Esophagus squamous epithelium (tissue), 4 donors: ENCODE measurements around the gene BRD9.

Source experiments
- CTCF ChIP-seq, 6 experiments: fragments of 450-650 bp in 4 of 6; fragments of 200-600 bp in 2 of 6; sonication (generic) in 2 of 6; IDR thresholded peaks; one replicate each; pipeline ENCODE4 v1.5.1; 2016 to 2019; ENCODE audit warnings: antibody characterized with exemption in 6 of 6, mild to moderate bottlenecking in 4 of 6, moderate library complexity in 4 of 6
- POLR2A ChIP-seq, 4 donors: fragments of 450-650 bp; IDR thresholded peaks; one replicate each; pipeline ENCODE4 v1.6.1; 2017; ENCODE audit warnings: antibody characterized with exemption in 4 of 4, mild to moderate bottlenecking in 4 of 4, moderate library complexity in 3 of 4

GRCh38 chr5:931570-932145 is 39.1 kb upstream of the BRD9 start:
- TF ChIP-seq CTCF (IDR thresholded peaks at IDR 0.05) (no peak), POLR2A (IDR thresholded peaks at IDR 0.05) (no peak)
